NK-92 (cell line): ENCODE data around the gene NUFIP1.
"Not testable (repeated sequence)": the region's sequence is repeated elsewhere in the genome, so short reads cannot be mapped to it uniquely, and the experiment has no call there.

Source experiments
- DNase-seq: peaks from one replicate; lab custom pipeline; 2025; ENCODE audit not compliant: unreplicated experiment; lab: John Stamatoyannopoulos, UW

The NUFIP1 gene

GRCh38 chr13:44969551-44970484, 19.5 kb downstream of the NUFIP1 start:
- no peak for DNase-seq

GRCh38 chr13:44968434-44968815, 20.8 kb downstream of the NUFIP1 start:
- no peak for DNase-seq

GRCh38 chr13:44967704-44968433, 21.4 kb downstream of the NUFIP1 start:
- no peak for DNase-seq

- no peak for DNase-seq
Observed at GRCh38 chr13:44961997-44962396, 27.3 kb downstream of the NUFIP1 start.

GRCh38 chr13:44955406-44955805, 33.9 kb downstream of the NUFIP1 start:
- no peak for DNase-seq

- no peak for DNase-seq
Observed at GRCh38 chr13:44954224-44954623, 35.0 kb downstream of the NUFIP1 start.

GRCh38 chr13:44952671-44953070, 36.6 kb downstream of the NUFIP1 start:
- no peak for DNase-seq

- no peak for DNase-seq
Observed at GRCh38 chr13:44951184-44951583, 38.1 kb downstream of the NUFIP1 start.

GRCh38 chr13:44943411-44943810, 45.9 kb downstream of the NUFIP1 start:
- not testable (repeated sequence) for DNase-seq

- no peak for DNase-seq
Observed at GRCh38 chr13:44938854-44939253, 50.4 kb downstream of the NUFIP1 start.

GRCh38 chr13:44936246-44936645, 53.0 kb downstream of the NUFIP1 start:
- no peak for DNase-seq

GRCh38 chr13:44934724-44935123, 54.5 kb downstream of the NUFIP1 start:
- no peak for DNase-seq

GRCh38 chr13:44932850-44933251, 56.4 kb downstream of the NUFIP1 start:
- no peak for DNase-seq

GRCh38 chr13:44932171-44932849, 57.0 kb downstream of the NUFIP1 start:
- no peak for DNase-seq

- no peak for DNase-seq
Observed at GRCh38 chr13:44930963-44931623, 58.2 kb downstream of the NUFIP1 start.

- DNase-seq = no peak
Observed at GRCh38 chr13:44930280-44930679, 59.0 kb downstream of the NUFIP1 start.

- no peak for DNase-seq
Observed at GRCh38 chr13:44929692-44930091, 59.6 kb downstream of the NUFIP1 start.

- no peak for DNase-seq
Observed at GRCh38 chr13:44927968-44928367, 61.3 kb downstream of the NUFIP1 start.

- no peak for DNase-seq
Observed at GRCh38 chr13:44921931-44922758, 67.1 kb downstream of the NUFIP1 start.

GRCh38 chr13:44921246-44921877, 67.9 kb downstream of the NUFIP1 start:
- no peak for DNase-seq
